GM18505 (cell line): ENCODE data around the gene BTRC.
"Not testable (repeated sequence)": the region's sequence is repeated elsewhere in the genome, so short reads cannot be mapped to it uniquely, and the experiment has no call there.

Experiments used
- ATAC-seq: cut with Tn5 transposase; IDR thresholded peaks from one replicate; pipeline ENCODE4 v1.9.1; 2021; ENCODE audit not compliant: unreplicated experiment
- POLR2A ChIP-seq: IDR thresholded peaks from 4 replicates; pipeline ENCODE4 v1.6.1; 2011; ENCODE audit warnings: borderline replicate concordance; ENCODE audit not compliant: insufficient read depth, insufficient read length; ENCODE audit errors: extremely low read depth

BTRC gene

DNA sequence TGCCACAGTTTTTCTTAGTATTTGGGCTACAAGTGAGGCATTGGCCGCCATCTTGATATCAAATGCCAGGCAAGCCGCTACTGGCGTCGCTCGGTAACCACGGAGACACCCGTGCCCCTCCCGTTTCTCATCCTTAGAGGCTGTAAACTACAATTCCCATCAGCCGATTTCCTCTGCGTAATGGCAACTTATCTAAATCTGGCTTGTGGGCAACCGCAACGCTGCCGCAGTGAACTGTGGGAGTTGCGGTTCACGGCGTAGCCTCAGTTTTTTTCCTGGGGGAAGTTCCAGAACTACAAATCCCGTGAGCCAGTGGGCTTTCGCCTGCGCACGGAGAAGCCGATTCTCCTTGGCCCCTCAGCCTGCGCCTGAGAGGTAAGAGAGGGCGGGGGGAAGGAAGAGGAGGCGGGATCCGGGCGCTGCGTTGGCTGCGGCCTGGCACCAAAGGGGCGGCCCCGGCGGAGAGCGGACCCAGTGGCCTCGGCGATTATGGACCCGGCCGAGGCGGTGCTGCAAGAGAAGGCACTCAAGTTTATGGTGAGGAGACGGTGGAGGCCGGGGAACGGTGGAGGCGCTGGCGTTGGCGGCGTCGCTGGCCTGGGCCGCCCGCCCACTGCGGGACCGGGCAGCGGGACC, at the start of gene BTRC:
Gene BTRC (plus strand): TSS at position 474 of the 636 bp plus-strand sequence. CDS start 16 bp downstream, at position 490.
- ATAC-seq: peak; percentile 92
- peak; percentile 68 for TF ChIP-seq POLR2A

DNA sequence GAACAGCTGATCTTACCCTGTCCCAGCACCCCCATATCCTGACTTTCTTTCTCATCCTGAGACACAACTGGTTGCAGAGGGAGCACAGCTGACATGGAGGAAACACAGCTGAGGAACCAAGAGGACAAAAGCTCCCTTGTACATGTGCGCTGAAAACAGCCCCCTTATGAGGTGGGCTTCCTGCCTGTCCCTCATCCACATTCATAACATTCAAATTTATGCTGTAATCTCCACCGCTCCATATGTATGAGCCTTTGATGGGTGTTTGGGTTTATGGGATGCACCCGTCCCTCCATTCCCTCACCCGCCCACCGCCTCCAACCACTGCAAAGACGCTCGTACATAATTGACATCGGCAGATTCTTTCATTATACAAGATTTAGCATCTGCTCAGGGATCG, 49.6 kb upstream of the BTRC start:
- TF ChIP-seq POLR2A: no peak
- ATAC-seq: no peak

DNA sequence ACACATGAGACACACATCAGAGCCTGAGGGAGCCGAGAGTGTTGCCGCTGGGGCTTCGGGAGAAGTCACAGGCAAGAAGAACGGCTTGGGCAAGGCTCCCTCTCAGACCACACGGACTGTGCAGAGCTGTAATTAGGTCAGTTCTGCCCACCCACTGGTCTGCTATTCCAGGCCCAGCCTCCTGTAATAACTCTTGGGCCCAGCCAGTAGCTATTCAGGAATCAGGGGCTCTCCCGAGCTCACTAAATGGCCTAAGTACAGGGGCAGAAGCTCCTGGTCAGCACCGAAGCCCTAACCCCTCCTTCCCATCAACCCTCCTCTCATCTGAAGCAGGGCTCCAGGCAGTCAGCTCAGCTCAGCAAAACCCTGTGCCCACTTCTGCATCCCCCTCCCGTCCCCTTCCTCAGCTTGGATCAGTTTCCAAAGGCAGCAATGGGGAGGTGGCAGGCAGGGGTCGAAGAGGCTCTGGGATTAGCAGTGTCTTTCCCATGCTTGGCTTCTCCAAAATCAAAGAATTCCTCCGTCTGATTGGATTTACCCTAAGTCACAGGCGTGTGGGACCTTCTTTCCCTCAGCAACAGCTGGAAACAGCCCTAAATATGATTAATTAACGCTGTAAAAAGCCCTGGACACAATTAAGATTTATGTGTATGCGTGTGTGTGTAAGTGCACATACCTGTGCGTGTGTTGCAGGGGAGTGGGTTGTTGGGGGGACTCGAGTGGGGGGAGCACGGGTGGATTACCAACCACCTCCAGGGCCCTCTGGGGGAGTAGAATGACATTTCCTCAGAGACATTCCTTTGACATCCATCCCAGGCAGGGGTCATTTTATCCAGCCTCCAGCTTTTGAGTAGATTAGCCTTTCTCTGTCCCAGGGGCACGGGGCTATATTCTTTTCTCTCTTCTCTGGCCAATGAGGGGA, 48.4 kb upstream of the BTRC start:
- no peak for TF ChIP-seq POLR2A

DNA sequence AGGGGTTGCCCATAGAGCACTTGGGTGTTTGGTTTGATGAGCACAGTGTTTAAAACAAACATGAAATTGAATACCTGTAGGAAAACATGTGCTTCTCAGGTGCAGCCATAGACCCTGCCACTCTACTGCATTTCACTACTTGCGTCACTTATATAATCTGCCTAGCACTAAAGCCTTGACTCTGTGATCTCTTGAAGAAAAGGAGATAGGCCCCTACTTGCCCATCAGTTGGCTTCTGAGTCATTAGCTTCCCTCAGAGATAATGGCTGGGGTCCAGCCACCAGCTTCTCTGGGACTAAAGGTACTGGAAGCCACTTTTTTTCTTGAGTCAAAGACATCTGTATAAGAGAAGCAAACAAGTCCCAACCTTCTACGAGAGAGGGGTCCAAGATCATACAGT, 45.9 kb upstream of the BTRC start:
- no peak for TF ChIP-seq POLR2A

More for the DNA sequence above, 48.4 kb upstream of the BTRC start:
- ATAC-seq: no peak

DNA sequence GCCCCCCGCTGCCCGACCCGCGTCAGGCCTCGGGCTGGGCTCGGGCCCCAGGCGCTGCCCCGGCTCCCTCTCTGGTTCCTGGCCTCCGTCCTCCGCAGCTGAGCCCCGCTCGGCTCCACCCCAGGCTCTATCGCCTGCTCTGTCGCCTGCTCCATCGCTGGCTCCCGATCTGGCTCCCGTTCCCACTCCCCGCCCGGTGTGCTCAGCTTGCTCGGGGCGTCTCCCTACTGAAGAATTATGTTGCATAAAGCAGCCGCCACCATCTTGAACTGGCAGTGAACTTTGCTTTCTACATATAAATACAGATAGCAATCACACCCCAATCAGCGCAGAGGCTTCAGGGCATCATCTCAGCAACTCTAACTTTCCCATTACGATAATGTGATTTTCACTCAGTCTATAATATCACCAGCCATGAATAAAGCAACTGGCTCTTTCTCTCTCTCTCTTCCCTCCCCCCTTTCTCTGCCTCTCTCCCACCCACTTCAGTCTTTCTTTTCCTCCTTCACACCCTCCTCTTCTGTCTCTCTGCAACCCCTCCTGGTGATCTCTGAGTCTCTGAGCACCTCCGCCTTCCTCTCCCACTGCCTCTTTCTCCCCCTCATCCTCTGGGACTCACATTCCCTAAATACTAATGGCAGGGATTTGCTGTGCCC, 43.3 kb upstream of the BTRC start:
- ATAC-seq: no peak
- no peak for TF ChIP-seq POLR2A

More for the DNA sequence above, 45.9 kb upstream of the BTRC start:
- ATAC-seq: no peak

DNA sequence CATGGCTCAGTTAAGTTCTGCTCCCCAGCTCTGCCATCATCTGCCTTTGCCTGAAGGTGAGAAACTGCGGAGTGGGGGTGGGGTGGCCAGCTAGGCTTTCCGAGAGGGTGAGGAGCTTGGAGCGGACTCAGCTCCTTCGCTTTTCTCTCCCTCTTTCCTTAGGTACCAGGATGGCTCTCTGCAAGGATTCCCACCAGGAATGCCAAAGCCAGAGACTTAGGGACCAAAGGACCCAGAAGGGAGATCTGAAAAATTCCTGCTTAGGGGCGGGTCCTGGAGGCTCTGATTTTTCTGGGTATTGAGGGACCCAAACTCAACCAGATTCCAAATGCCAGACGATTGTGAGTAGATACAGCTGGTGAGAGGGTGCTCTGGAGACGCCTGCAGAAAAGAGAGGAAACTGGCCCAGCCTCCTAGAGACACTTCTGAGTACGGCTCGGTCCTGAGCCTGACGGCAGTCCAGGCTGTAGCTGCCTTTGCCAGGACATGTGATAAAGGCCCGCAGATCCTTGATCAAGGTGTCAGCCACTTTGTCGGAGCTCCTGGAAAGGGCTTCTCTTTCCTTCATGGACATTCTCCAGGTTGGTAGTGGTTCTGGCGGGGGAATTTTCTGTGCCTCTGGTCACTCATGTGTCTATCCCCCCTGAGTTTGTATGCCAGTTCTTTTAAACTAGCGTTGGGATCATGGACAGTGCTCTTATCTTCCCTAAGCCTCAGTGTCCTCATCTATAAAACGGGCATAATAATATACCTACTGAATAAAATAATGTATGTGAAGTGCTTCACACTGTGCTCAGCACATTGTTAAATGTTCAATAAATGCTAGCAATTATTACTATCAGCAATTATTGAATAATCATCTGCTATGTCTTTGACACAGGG, 42.5 kb upstream of the BTRC start:
- TF ChIP-seq POLR2A: no peak
- no peak for ATAC-seq

DNA sequence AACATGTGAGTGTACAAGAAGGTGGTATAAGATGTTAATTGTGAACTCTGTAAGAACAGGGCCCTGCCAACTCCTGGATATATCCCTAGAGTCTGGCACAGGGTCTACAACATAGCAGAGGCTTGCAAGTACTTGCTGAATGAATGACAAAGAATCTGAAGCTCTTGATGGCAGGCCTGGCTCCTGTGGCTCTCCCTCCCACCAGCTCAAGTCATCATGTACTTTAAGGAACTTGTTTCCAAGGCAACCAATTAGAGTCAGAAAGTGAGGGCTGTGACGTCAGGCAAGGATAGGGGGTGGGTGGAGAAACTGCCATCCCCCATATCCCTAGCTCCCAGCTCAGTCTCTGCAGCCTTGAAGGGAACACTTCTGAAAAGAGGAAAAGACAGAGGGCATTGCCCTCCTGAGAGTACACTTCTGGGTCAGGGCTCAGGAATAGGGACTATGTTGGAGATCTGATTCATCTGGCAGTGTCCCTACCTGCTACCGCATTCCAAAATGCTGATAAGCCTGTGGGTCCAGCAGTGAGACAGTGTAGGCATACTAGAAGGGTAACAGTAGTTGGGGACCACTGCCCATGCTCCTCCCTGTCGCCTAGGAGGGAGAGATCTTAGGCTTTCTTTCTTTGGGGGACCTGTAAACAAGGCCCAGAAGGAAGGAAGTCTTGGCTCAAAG, 34.6 kb upstream of the BTRC start:
- ATAC-seq: no peak
- TF ChIP-seq POLR2A: no peak

DNA sequence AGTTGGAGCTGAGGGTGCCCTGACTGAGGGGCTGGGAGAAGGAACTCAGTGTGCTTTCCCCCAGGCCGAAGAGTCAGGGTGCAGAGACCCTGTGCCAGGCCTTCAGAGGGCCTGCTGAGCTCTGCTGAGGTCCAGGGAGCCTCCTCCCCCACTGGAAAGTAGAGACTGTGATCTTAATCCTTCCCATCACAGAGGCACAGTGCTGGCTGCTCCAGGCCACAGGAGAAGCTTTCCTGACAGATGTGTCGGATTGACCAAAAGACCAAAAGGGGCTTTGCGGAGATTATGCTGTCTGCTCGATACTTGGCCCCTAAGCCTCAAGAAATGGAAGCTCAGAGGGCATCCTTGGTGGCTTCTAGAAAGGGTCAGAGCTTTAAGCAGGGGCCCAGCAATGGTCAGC, 32.9 kb upstream of the BTRC start:
- ATAC-seq: no peak
- no peak for TF ChIP-seq POLR2A

DNA sequence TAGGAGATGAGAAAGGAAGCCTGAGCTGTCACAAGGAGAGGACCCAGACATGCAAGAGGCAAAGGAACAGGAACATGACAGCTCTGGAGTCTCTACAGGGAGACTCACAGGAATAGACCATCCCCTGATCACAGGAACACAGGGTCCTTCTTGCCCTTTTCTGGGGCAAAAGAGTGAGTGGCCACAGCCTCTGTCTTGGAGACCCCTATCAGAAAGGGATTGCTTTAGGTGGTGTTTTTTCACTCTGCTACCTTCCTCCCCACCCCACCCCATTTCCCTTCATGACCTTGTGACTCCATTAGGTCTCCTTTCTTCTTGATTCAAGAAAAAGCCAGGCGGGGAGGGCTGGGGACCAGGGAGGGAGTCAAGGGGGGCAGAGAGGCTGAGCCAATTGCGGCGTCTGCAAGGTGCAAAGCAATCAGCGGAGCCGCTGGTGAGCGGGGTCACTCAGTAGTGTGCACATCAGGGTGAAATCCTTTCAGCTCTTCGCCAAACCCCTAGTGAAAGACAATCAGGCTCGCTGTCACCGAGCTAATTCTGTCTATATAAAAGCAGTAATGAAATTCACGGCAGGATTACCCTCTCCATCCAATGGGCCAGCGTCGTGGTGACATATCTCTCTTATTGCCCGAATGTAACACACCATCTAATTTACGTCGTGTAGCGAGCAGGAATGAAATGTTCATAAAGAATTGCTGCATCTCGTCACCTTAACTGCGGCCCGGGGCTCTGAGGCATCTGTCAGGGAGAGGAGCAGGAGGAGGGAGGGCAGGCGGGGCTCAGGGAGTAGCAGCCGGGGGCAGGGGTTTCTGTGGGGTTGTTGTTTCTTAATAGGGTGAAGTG, 31.5 kb upstream of the BTRC start:
- ATAC-seq: no peak
- TF ChIP-seq POLR2A: no peak

DNA sequence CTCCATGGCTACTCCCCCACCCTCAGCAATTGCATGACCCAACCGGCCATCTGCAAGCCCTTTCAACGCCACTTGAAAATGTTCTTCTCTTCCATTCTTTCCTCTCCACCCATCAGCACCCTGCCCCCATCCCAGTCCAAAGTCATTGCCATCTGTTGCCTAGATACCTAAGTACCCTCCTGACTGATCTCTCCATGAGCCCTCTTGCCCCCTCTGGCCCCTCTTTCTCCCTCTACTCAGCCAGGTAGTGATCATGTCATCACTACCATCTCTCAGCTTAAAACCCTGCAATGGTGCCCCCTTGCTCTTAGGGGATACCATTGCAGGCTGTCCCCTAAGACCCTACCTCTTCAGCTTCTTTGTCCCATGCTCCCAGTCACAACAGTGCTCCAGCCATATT, 30.5 kb upstream of the BTRC start:
- ATAC-seq: no peak
- no peak for TF ChIP-seq POLR2A

DNA sequence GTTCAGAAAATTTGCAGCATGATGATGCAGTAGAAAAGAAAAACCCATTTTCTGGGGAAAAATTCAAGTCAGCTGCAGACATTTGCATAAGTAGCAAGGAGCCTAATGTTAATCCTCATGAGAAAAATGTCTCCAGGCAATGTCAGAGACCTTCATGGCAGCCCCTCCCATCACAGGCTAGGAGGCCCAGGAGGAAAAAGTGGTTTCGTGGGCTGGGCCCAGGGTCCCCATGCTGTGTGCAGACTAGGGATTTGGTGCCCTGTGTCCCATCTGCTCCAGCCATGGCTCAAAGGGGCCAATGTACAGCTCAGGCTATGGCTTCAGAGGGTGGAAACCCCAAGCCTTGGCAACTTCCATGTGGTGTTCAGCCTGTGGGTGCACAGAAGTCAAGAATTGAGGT, 26.5 kb upstream of the BTRC start:
- not testable (repeated sequence) for ATAC-seq

DNA sequence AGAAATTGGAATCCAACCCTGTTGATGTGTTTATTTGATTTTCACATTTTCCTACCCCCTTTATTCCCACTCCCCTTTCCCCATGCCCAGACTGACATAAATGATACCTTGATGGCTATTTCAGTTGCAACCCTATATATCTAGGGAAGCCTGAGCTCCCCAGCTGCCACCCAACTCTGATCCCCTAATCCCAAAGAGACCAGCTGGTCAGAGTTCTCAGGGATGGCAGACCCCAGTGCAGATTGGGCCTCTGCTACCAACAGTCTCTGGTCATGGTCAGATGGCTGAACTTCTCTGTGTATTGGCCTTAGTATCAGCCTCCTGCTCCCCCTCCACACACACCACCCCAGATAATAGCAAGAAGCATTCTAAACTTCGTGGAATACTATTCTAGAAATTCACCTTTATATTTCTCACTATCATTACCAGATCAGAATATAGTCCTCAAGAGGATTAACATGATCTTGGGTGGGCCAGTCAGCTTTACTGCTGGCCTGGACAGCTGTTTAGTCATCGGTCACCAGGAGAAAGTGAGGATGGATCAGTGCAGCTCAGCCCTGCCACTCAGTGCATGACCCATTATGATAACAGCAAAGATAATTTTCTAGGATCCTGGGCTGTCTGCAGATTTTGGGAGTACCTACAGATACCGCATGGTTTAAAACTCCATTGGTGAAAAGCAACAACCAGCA, 24.5 kb upstream of the BTRC start:
- no peak for ATAC-seq
- TF ChIP-seq POLR2A: no peak

DNA sequence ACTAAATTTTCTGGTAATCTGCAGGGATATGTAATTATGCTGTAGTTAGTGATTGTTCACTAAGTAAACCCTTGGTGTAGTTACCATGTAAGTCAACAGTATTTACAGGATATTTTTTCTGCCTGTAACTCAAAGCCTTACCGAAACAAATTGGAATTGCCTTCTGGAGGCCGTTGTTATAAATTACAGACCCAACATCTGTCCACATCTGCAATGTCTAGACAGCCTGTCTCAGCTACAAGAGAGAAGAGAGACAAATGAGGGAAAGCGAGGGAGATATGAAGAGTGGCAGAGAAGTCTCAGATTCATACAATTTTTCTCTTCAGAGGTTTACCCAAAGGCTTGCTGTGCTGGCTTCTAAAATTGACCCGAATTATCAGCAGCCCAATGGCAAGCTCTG, 23.7 kb upstream of the BTRC start:
- no peak for TF ChIP-seq POLR2A
- ATAC-seq: no peak
